ENCODE measurements around the gene SPSB4. TPM values are rescaled to one million over a fixed set of nuclear protein-coding genes. Genes with fewer than 3 reads are reported as not detected.

SPSB4 gene
- total and polyA plus RNA-seq, 2 donors (not counting 3 experiments of a cell fraction or from before 2014, with no cell fraction given): 0.06 to 0.22 TPM

GRCh38 chr3:141110322-141110721, 59.2 kb downstream of the SPSB4 start:
- dilution Hi-C loops (cut with MboI; ENCODE audit: extremely low pct_ligation_motif_present, low sequenced_read_pairs) (no loop called here), intact Hi-C loops (cut with micrococcal nuclease) (no loop called here)
- H3K9ac ChIP-seq (replicated peaks; ENCODE audit: extremely low read depth, insufficient read depth, low read length): no peak overlapping the region
- H4K20me1 ChIP-seq (replicated peaks; ENCODE audit: control insufficient read depth, extremely low read depth, insufficient read depth, low read length): no peaks in the 10 kb centered on the region
- no peaks in the 10 kb centered on the region for H3K9me1 ChIP-seq (replicated peaks; ENCODE audit: control insufficient read depth, extremely low read depth, insufficient read depth, low read length)
- CTCF ChIA-PET: interaction anchor here (1.1 kb wide), 1 partner anchor 212 kb away, joined by 3 read pairs; no protein-coding TSS in a partner anchor
- H3K4me2 ChIP-seq (ENCODE audit: insufficient read depth, low read length): no peak overlapping the region
- H3K79me2 ChIP-seq (ENCODE audit: control insufficient read depth, insufficient read depth, low read length): no peaks in the 10 kb centered on the region
- no peak for FAIRE-seq
- no peak for TF ChIP-seq POLR2A (IDR thresholded peaks at IDR 0.05; ENCODE audit: low read depth, low read length)
- no peak overlapping the region for H3K27ac ChIP-seq (ENCODE audit: insufficient read depth, low read depth, low read length)
- no peaks in the 10 kb centered on the region for H3K36me3 ChIP-seq (ENCODE audit: control insufficient read depth in 2 of 2, extremely low read depth in 1 of 2, insufficient read depth in 2 of 2, low read length in 2 of 2)
- no peaks in the 10 kb centered on the region for H3K27me3 ChIP-seq (ENCODE audit: control insufficient read depth in 2 of 2, insufficient read depth in 2 of 2, low read length in 2 of 2)
- POLR2A ChIA-PET: no interaction called here
- H3K4me3 ChIP-seq (replicated peaks in 1 of 3; ENCODE audit: insufficient read depth in 1 of 3, low read depth in 1 of 3, low read length in 3 of 3): no peak overlapping the region
- H3K9me3 ChIP-seq (replicated peaks; ENCODE audit: control insufficient read depth, insufficient read depth, low read length): no peaks in the 10 kb centered on the region
- no peak overlapping the region for H2AFZ ChIP-seq (ENCODE audit: low read depth, low read length)
- H3K4me1 ChIP-seq (ENCODE audit: control insufficient read depth, extremely low read depth, insufficient read depth, low read length): no peaks in the 10 kb centered on the region
- DNase-seq (ENCODE audit: low read depth, low spot score): no peak
- no TSS peak for BruUV-seq (replicated peaks)

DNA sequence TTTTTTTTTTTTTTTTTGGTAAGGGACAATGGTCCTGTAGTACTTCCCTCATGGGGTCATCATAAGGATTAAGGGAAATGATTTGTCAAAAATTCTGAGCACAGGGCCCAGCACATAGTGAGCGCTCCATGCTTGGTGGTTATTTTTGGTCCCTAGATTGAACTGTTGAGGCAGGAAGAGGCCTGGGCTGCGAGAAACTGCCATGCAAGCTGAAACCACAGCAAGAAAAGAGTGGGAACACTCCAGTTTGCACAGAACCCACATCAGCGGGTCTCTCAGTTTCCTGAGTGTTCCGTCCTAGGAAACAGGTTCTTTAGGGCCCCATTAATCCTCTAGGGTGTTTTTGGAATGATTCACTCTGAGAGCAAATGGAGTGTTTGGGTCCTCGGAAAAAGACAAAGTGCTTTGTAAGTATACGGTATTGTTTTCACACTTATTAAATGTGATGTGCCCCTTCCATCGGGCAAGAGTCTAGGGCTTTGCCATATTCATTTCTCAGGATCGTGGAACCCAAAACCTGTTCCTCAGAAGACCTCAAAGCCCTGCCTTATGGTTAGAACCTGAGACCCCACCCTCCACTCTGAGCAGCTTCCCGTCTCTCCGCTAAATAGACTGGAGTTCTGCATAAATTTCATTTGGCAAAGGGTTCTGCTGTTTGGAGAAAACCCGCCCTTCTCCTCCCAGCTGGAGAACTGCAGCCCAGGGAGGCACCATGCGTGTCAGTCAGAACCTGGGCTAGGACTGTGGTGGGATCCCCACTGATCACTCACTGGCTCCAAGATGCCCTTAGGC, 60.4 kb downstream of the SPSB4 start:
- FAIRE-seq: no peak
- no peak overlapping the region for H3K4me2 ChIP-seq (ENCODE audit: insufficient read depth, low read length)
- H3K36me3 ChIP-seq (ENCODE audit: control insufficient read depth in 2 of 2, extremely low read depth in 1 of 2, insufficient read depth in 2 of 2, low read length in 2 of 2): no peaks in the 10 kb centered on the region
- H3K9me1 ChIP-seq (replicated peaks; ENCODE audit: control insufficient read depth, extremely low read depth, insufficient read depth, low read length): no peaks in the 10 kb centered on the region
- TF ChIP-seq JUN (IDR thresholded peaks at IDR 0.05; ENCODE audit: borderline replicate concordance, insufficient read depth, insufficient read length, low read depth): no peak
- TF ChIP-seq FOS (IDR thresholded peaks at IDR 0.05; ENCODE audit: borderline replicate concordance, insufficient read depth, low read length): no peak
- TF ChIP-seq MYC (IDR thresholded peaks at IDR 0.05; ENCODE audit: low read depth, low read length): no peak
- TF ChIP-seq CTCF (IDR thresholded peaks at IDR 0.05; ENCODE audit: extremely low read depth in 1 of 2, insufficient read depth in 1 of 2, low read depth in 1 of 2, low read length in 2 of 2): no peak
- no peak for TF ChIP-seq GATA2 (IDR thresholded peaks at IDR 0.05; ENCODE audit: insufficient read depth, insufficient read length, low read depth, low read length)
- no peak for TF ChIP-seq MAX (IDR thresholded peaks at IDR 0.05; ENCODE audit: insufficient read depth, insufficient read length)
- no peak overlapping the region for H3K9ac ChIP-seq (replicated peaks; ENCODE audit: extremely low read depth, insufficient read depth, low read length)
- no peak for DNase-seq (ENCODE audit: low read depth, low spot score)
- H3K27ac ChIP-seq (ENCODE audit: insufficient read depth, low read depth, low read length): no peak overlapping the region
- no peaks in the 10 kb centered on the region for H3K79me2 ChIP-seq (ENCODE audit: control insufficient read depth, insufficient read depth, low read length)
- dilution Hi-C loops (cut with MboI; ENCODE audit: extremely low pct_ligation_motif_present, low sequenced_read_pairs): no loop called here
- H3K4me3 ChIP-seq (replicated peaks in 1 of 3; ENCODE audit: insufficient read depth in 1 of 3, low read depth in 1 of 3, low read length in 3 of 3): no peak overlapping the region
- intact Hi-C loops (cut with micrococcal nuclease): no loop called here
- no TSS peak for BruUV-seq (replicated peaks)
- H2AFZ ChIP-seq (ENCODE audit: low read depth, low read length): no peak overlapping the region
- no peaks in the 10 kb centered on the region for H4K20me1 ChIP-seq (replicated peaks; ENCODE audit: control insufficient read depth, extremely low read depth, insufficient read depth, low read length)
- ChIA-PET POLR2A (no interaction called here), CTCF (no interaction called here)
- H3K4me1 ChIP-seq (ENCODE audit: control insufficient read depth, extremely low read depth, insufficient read depth, low read length): no peaks in the 10 kb centered on the region
- no peaks in the 10 kb centered on the region for H3K9me3 ChIP-seq (replicated peaks; ENCODE audit: control insufficient read depth, insufficient read depth, low read length)
- no peaks in the 10 kb centered on the region for H3K27me3 ChIP-seq (ENCODE audit: control insufficient read depth in 2 of 2, insufficient read depth in 2 of 2, low read length in 2 of 2)
